Measurements from ENCODE around the gene EMILIN3.

The EMILIN3 gene

DNA sequence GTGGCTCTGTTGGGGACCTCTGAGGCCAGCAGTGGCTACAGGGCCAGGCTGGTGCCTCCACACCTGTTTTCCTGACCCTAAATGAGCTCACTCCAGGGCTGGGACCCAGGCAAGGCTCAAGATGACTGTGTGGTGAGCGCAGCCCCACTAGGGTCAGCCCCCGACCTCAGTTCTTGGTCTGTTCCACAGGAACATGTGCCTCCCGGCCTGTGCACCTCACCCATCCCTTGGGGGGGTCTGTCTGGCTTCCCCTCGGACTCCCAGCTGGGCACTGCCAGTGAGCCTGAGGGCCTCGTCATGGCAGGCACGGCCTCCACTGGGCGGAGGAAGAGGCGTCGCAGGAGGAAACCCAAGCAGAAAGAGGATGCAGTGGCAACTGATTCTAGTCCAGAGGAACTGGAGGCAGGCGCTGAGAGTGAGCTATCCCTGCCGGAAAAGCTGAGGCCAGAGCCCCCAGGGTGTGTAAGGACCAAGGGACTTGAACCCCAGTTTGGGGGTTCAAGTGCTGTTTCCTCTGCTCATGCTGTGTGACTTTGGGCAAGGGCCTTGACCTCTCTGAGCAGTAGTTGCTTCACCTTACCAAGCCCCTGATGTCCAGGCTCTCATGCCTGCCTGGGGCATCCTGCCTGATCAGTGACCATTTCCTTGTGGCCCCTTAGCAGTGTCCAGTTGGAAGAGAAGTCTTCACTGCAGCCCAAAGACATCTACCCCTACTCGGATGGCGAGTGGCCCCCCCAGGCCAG lies 18.0 kb downstream of the EMILIN3 start:
- in situ Hi-C loops (cut with MboI; ENCODE audit: low sequenced_read_pairs), result no loop called here

DNA sequence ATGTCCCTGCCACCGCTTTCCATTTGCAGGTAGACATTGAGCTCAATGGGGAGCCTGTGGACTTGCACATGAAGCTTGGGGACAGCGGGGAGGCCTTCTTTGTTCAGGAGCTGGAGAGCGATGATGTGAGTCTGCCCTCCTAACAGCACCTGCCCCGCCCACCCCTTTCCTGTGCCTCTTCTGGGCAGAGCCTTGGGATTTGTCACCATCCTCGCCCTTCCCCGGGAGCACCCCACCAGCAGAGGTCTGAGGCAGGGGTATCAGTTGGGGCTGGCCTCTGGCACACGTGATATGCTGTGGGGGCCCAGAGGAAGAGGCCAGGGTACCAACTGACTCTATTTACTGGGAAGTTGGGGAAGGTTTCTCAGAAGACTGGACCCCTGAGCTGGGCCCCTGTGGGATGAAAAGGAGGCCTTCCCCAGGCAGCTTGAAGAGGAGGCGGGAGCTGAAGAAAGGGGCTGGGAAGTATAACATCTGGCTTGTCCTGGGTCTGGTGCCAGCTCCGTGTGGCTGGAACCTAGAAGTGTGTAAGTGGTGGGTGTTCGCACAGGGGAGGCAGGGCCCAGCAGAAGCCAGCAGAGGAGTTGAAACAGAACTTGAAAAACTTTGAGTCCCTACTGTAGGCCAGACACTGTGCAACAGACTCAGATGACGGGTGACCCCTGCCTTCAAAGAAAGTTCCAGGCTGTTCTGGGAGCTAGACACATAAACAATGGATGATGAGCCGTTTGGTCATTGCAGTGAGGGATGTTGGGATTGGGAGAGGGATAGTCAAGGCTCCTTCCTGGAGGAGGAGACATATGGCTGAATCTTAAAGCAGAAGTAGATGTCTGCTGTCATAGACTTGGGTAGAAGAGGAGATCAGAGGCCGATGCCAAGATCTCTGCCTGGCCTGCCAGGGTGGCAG lies 18.8 kb downstream of the EMILIN3 start:
- in situ Hi-C loops (cut with MboI; ENCODE audit: low sequenced_read_pairs), result no loop called here

DNA sequence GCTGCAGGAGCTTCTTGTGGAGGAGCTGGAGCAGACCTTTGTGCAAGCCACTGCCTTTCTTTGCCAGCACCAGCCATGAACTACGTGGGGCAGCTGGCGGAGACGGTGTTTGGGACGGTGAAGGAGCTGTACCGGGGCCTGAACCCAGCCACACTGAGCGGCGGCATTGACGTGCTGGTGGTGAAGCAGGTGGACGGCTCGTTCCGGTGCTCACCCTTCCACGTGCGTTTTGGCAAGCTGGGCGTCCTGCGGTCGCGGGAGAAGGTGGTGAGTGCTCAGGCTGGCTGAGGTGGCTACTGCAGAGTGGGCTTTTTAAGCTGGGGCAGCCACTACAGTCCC lies 20.9 kb downstream of the EMILIN3 start:
- in situ Hi-C loops (cut with MboI; ENCODE audit: low sequenced_read_pairs), result no loop called here

DNA sequence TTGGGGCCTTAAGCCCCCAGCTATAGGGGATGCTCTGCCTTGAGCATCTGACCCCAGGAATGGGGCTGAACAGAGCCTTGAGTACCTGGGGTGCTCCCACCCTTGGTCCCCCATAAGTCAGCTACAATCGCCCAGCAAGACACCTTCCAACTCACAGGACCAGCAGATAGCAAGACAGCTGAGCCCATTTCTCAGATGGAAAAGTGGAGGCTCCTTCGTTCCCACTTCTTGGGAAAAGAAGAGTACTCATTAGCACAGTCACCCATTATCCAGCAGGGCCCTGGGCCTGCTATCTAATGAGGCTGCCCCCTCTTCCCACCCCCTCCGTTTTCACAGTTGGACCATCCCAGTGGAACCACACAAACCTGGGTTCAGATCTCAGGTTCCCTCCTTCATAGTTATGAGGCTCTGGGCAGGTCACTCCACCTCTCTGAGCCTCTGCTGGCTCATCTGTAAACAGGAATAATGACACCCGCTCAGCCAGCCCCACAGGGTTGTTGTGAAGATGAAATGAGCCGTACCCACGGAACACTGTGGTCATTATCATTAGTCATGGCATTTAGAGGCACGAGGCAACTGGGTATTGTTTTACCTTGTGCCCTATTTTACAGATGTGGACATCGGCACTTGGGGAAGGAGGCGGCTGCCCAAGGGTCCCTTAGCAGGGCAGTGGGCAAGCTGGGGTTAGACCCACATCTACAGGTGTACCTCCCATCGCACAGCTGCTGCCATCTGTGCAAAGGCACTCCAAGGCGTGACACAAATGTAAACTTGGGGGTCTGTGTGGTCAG lies 21.5 kb downstream of the EMILIN3 start:
- in situ Hi-C loops (cut with MboI; ENCODE audit: low sequenced_read_pairs), result loop anchor here (5.0 kb wide), 1 partner anchor 168 kb away; no protein-coding TSS in a partner anchor

DNA sequence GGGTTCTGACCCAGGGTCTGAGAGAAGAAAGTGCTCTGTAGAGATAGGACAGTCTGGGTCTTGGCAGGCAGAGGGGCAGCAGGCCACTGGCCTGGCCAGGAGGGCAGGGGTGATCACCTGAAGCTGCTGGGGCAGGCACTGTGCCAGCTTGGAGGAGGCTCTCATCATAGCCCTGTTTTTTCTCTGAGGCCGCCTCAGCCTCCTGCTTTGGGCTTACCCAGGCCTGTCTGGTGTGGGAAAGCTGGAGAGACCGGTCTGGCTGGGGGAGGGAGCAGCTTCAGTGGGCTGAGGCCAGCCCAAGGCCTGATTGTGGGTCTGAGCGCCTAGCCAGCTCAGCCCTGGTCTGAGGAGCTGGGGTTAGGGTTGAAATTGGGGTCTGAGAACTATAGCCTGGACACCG lies 22.1 kb downstream of the EMILIN3 start:
- in situ Hi-C loops (cut with MboI; ENCODE audit: low sequenced_read_pairs), result loop anchor here (5.0 kb wide), 1 partner anchor 167 kb away; no protein-coding TSS in a partner anchor

DNA sequence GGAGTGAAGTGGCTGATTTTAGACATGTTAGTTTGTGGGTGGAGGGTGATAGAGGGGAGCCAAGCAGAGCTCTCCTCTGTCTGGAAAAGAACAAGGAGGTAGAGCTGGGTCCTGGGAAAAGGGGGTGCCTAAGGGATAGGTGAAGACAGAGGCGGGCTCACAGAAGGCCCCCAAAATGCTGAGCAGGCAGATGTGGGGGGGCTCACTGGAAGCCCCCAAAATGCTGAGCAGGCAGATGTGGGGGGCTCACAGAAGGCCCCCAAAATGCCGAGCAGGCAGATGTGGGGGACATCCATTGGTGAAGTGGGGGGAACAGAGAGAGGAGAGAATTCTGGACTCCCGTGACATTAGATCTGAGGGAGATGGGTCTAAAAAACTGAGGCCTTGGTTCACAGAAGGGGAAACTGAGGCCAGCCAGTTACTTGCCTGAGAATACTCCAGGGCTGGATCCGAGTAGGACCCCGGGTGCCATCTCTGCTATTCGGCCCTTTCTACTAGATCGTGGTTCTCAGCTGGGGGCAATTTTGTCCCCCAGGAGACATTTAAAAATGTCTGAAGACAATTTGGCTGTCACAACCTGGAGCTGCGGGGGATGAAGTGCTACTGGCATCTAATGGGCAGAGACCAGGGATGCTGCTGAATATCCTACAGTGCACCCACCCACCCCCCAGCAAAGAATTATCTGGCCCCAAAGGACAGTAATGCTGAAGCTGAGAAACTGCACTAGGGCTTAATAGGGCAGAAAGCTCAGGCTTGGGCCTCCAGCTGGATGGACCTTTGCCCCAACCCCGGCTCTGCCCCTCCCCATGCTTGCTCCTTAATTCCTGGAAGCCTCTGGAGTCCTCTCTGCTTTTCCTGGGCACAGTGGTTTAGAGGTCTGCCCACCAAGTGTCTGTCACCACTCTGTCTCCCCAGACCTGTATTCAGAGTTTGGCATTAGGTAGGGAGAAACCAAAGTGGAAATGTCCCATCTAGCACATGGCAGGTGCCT lies 23.8 kb downstream of the EMILIN3 start:
- in situ Hi-C loops (cut with MboI; ENCODE audit: low sequenced_read_pairs), result loop anchor here (5.0 kb wide), 1 partner anchor 165 kb away; no protein-coding TSS in a partner anchor

DNA sequence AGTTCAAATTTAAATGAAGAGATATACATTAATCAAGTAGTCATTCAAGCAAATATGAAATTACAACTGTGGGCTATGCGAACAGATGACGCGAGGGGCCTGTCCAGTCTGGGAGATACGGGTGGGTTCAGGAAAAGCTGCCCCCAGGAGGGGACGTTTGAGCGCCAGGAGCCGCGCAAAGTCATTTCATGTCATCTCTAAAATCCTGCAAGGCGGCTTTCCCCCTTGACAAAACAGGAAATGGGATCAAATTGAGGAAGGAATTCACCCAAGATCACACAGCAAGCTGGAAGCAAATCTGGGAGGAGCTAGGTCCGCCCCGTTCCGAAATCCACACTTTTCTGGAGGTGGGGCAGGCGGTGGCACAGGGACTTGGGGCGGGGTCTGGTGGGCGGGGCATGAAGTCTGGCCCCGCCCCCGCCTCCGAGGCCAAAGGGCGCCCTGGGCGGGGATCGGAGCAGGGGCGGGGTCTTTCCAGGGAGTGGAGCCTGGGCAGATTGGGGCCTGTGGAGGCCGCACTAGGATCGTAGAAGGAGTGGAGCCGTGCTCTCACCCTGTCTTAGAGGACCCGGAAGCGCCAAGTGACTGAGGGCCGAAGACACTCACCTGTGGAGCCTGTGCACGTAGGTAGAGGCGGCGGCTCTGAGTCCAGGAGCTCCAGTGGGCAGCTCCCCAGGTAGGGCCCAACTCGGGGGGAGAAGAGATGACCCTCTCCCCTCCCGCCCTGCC lies 26.1 kb downstream of the EMILIN3 start, which contains the start of gene LPIN3:
TSS of gene LPIN3 (plus strand) at position 495 of the 729 bp plus-strand sequence. CDS start 4,983 bp downstream, outside the sequence.
- in situ Hi-C loops (cut with MboI; ENCODE audit: low sequenced_read_pairs), result loop anchor here (5.0 kb wide), 1 partner anchor 163 kb away; no protein-coding TSS in a partner anchor

DNA sequence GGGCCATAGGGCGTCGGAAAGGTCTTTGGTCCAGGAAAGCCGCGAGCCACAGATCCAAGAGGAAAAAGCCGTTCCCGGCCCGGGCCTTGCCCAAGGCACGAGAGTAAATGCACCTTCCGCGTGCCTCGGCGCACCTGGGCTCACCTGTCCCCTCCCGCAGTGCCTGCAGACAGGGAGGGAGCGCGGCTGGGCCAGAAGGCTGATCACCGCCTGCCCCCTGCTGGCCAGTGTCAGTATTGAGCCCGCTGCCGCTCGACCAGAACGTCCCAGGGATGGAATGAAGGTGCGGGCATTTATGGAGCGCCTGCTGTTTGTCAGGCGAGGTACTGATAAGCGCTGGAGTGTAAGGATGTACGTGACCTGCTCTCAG lies 26.7 kb downstream of the EMILIN3 start:
- in situ Hi-C loops (cut with MboI; ENCODE audit: low sequenced_read_pairs), result loop anchor here (5.0 to 10.0 kb wide), 2 partner anchors 163 to 365 kb away; no protein-coding TSS in a partner anchor

DNA sequence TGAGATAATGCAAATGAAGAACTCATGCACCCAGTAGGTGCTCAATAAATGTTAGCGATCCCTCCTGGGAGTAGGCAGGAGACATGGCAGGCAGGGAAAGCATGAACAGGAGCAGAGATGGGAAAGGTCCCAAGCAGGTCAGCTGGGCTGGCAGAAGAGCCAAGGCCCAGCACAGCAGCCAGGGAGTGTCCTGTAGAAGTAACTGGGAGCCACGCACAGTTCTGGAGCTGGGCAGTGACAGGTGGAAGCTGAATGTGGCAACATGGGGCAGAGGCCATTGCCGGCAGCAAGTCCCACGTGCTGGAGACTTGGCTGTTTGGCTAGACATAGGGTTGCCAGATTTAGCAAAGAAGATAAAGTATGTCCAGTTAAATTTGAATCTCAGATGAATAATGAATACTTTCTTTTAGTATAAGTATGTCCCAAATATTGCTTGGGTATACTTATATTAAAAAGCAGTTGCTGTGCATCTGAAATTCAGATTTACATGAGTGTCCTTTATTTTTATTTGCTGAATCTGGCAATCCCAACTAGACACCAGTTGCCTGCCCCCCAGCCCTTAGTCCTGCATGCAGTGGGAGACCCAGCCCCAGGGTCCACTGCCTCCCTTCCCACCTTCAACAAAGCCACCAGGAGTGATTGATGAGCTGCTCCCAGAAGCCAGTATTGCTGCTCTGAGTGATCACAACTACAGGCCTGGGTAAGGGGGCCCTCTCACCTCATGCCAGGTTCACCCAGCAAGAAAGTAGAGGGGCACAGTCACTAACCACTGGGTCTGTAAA lies 29.7 kb downstream of the EMILIN3 start:
- in situ Hi-C loops (cut with MboI; ENCODE audit: low sequenced_read_pairs), result loop anchor here (10.0 kb wide), 1 partner anchor 362 kb away; no protein-coding TSS in a partner anchor

DNA sequence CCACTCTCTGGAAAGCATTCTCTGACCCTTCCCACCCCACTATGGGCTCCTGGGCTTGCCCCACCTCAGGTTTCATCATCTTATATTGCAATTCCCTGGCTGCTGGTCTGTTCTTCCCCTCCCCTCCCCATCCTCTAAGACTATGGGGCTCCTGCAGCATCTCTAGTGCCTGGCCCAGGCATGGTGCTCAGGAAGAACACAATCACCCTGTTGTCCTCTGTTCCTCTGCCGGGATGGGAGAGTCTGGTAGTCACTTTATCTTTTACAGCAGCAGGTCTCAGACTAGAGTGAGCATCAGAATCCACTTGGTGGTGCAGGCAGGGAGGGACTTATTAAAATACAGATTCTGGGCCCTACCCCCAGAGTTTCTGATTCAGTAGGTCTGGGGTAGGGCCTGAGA lies 31.0 kb downstream of the EMILIN3 start:
- in situ Hi-C loops (cut with MboI; ENCODE audit: low sequenced_read_pairs), result loop anchor here (10.0 kb wide), 1 partner anchor 361 kb away; no protein-coding TSS in a partner anchor

DNA sequence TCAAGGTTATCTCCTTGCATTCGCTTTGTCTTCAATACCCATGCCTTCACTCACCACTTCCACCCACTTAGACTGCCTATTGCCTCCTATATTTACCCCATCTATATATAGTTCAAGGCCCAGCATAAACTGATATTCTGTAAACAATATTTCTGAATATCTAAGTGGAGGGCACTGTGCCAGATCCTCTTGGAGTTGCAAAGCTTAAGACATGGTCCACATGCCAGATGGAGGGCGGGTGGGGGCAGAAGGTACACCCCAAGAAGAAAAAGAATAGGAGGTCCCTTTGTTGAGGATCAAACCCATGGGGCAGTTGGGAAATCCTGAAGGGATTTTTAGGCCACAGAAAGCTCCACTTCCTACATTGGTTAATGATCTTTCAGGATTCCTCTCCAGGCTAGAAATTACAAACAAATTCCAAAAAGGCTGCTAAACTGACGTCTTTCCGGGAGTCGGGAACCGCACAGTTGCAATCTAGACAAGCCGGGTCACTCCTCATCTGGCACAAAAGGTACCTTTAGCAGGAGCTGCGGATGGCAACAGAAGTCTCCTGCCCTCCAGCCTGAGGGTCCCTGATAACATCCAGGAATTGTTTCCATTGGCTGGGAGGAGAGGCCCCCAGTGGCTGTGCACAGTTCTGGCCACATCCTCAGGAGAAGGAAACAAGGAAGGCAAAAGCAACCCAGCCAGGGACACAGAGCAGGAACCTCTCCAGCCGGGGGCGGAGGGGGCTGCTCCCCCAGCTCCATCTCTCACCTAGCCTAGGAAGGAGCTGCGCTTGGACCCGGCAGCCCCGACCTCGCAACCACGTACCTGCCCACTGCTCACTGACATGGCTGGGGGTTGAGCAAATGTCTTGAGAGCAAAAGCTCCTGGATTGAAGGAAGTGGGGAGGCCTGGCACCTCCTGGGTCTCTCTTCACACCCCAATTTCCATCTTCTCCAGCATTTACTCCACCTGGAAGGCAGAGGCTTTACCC lies 31.9 kb downstream of the EMILIN3 start:
- in situ Hi-C loops (cut with MboI; ENCODE audit: low sequenced_read_pairs), result loop anchor here (10.0 kb wide), 1 partner anchor 360 kb away; no protein-coding TSS in a partner anchor

DNA sequence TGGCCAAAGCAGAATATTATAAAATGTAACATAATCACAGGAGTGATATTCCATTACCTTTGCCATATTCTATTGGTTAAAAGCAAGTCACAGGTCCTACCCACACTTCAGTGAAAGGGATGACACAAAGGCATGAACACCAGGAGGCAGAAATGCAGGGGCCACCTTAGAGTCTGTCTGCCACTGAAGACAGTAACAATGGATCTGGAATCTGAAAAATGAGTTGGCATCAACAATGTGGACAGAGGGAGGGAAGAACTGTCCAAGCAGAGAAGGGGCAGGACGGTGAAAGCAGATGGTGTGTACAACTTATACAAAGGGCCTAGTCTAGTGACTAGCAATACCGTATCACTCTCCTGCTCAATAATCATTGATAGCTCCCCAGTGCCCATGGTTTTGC lies 32.6 kb downstream of the EMILIN3 start:
- in situ Hi-C loops (cut with MboI; ENCODE audit: low sequenced_read_pairs), result loop anchor here (10.0 kb wide), 1 partner anchor 359 kb away; no protein-coding TSS in a partner anchor

DNA sequence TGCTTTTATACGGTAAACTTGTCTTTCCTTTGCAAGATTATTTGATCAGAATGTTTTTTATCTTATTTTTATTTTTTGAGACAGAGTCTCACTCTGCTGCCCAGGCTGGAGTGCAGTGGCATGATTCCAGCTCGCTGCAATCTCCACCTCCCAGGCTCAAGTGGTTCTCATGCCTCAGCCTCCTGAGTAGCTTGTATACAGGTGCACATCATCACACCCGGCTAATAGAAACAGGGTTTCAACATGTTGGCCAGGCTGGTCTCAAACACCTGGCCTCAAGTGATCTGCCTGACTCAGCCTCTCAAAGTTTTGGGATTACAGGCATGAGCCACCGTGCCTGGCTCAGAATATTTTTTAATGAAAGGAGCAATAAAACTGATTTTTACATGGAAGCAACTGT lies 34.9 kb downstream of the EMILIN3 start:
- in situ Hi-C loops (cut with MboI; ENCODE audit: low sequenced_read_pairs), result loop anchor here (10.0 kb wide), 1 partner anchor 357 kb away; no protein-coding TSS in a partner anchor

DNA sequence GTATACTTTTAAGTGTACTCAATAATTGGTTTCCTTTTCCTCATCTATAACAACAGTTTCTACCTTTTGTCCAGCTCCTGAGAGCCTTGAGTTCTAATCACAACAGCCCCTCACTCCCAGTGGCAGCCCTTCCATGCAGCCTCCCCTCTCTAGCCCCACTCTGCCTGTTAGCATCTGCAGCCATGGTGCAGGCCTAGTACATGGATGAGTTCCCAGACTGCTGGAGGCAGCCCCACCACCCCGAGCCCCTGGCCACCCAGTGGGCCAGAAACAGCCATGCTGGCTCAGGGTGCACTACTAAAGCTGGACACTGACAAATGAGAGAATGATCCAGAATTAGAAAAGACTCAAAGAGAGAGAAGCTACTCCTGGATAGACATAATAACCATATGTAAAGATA lies 35.7 kb downstream of the EMILIN3 start:
- in situ Hi-C loops (cut with MboI; ENCODE audit: low sequenced_read_pairs), result loop anchor here (10.0 kb wide), 1 partner anchor 356 kb away; no protein-coding TSS in a partner anchor

DNA sequence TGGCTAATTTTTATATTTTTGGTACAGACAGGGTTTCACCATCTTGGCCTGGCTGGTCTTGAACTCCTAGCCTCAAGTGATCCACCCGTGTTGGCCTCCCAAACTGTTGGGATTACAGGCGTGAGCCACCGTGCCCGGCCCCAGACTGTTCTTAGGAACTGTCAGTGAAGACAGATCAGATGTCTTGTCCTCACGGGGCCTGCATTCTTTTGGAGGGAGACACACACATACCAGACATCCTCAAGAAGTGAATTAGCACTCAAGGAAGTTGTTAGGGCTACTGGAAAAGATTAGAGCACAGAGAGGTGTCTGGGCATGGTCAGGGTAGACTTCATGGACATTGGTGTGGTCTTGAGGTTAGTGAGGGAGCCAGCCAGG lies 36.3 kb downstream of the EMILIN3 start:
- in situ Hi-C loops (cut with MboI; ENCODE audit: low sequenced_read_pairs), result loop anchor here (10.0 kb wide), 1 partner anchor 356 kb away; no protein-coding TSS in a partner anchor
